Nephron progenitor cell (in vitro differentiated cells): ENCODE measurements around the gene DMPK.
A peak's percentile ranks its signal among the peaks of the same experiment; 100 is the strongest.

Experiments
- DNase-seq: peaks from one replicate; pipeline ENCODE4 v3.0.0; 2021
- H3K27ac Mint-ChIP-seq: 2 replicates; pipeline ENCODE4 v1.8.0; 2021; ENCODE audit warnings: mild to moderate bottlenecking, moderate library complexity, mixed read lengths
- H3K27me3 Mint-ChIP-seq: 2 replicates; pipeline ENCODE4 v1.8.0; 2021; ENCODE audit warnings: mild to moderate bottlenecking, low read depth, mixed read lengths; ENCODE audit not compliant: poor library complexity
- H3K36me3 Mint-ChIP-seq: 2 replicates; pipeline ENCODE4 v1.8.0; 2021; ENCODE audit warnings: low read depth, mixed read lengths
- H3K4me1 Mint-ChIP-seq: 2 replicates; pipeline ENCODE4 v1.8.0; 2021; ENCODE audit warnings: mixed read lengths
- H3K4me3 Mint-ChIP-seq: 2 replicates; pipeline ENCODE4 v1.8.0; 2021; ENCODE audit warnings: mild to moderate bottlenecking, moderate library complexity, mixed read lengths
- H3K9me3 Mint-ChIP-seq: 2 replicates; pipeline ENCODE4 v1.8.0; 2021; ENCODE audit warnings: mild to moderate bottlenecking, moderate library complexity, mixed read lengths
- CTCF ChIP-seq: fragments of 200-600 bp; sonication (generic); IDR thresholded peaks from 2 replicates; pipeline ENCODE4 v1.5.0; 2021; ENCODE audit warnings: antibody characterized with exemption

Gene DMPK

DNA sequence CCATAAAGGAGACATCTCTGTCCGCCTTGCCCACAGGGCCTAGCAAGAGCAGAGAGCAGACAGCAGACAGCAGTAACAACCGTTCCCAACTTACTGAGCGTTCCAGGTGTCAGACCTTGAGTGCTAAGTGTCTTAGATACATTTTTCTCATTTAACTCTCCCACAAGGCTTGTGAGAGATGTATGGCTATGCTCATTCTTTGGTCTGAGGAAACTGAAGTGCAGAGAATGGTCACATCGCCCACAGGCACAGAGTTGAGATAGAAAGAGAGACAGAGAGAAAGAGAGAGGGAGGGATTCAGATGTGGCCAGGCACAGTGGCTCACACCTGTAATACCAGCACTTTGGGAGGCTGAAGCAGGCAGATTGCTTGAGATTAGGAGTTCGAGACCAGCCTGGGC lies 34.8 kb downstream of the DMPK start:
- TF ChIP-seq CTCF: no peak
- Mint-ChIP-seq H3K36me3 (no peaks in the 10 kb centered on the region), H3K27me3 (peaks cover 9% of the 10 kb centered on the region), H3K27ac (no peak overlapping the region), H3K9me3 (no peaks in the 10 kb centered on the region), H3K4me1 (peaks cover 19% of the 10 kb centered on the region), H3K4me3 (no peak overlapping the region)
- no peak for DNase-seq

- Mint-ChIP-seq H3K4me1 (peaks cover 22% of the 10 kb centered on the region), H3K27ac (no peak overlapping the region), H3K27me3 (peaks cover 13% of the 10 kb centered on the region), H3K4me3 (no peak overlapping the region), H3K9me3 (no peaks in the 10 kb centered on the region), H3K36me3 (no peaks in the 10 kb centered on the region)
- no peak for TF ChIP-seq CTCF
- DNase-seq: no peak
These were observed 35.4 kb downstream of the DMPK start for GRCh38 chr19:45746866-45747265.

- peak overlapping the region; percentile 36 for H3K27ac Mint-ChIP-seq
- no peak for TF ChIP-seq CTCF
- H3K27me3 Mint-ChIP-seq: peaks cover 10% of the 10 kb centered on the region
- no peak overlapping the region for H3K4me3 Mint-ChIP-seq
- no peaks in the 10 kb centered on the region for H3K9me3 Mint-ChIP-seq
- H3K4me1 Mint-ChIP-seq: peaks cover 22% of the 10 kb centered on the region
- no peaks in the 10 kb centered on the region for H3K36me3 Mint-ChIP-seq
- DNase-seq: no peak
These were observed 36.7 kb downstream of the DMPK start for GRCh38 chr19:45745606-45746005.

GRCh38 chr19:45742969-45743368 lies 39.3 kb downstream of the DMPK start:
- Mint-ChIP-seq H3K4me3 (no peak overlapping the region), H3K27me3 (peaks cover 9% of the 10 kb centered on the region), H3K36me3 (no peaks in the 10 kb centered on the region), H3K4me1 (peaks cover 22% of the 10 kb centered on the region), H3K9me3 (no peaks in the 10 kb centered on the region), H3K27ac (no peak overlapping the region)
- TF ChIP-seq CTCF: no peak
- no peak for DNase-seq

DNA sequence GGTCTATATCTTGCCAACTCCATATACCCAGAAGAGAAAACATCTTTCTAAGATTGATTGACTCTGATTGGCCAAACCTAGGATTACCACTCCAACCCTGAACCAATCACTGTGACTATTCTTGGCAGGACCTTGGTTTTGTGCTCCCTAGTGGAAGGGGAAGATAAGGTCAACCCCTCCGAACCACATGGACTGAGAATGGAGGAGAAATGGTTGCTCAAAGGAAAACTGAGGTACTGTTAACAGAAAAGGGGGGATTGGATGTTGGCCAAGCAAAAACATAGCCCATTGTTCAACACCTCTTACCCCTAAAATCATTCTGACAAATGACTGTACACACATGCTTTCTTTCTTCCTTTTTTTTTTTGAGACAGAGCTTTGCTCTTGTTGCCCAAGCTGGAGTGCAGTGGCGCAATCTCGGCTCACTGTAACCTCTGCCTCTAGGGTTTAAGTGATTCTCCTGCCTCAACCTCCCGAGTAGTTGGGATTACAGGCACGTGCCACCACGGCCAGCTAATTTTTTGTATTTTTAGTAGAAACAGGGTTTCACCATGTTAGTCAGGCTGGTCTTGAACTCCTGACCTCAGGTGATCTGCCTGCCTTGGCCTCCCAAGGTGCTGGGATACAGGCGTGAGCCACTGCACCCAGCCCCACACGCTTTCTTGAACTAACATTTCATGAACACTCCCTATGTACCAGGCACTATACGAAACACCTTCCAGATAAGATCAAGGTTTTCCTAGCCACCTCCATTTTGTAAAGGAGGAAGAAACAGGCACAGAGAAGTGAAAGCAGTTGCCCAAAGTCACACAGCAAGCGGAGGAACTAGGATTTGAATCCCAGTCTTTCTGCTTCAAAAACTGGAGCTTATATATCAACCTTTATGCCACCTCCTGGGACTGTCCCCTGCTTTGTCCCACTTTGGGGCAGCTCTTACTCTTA lies 42.5 kb downstream of the DMPK start:
- no peak for TF ChIP-seq CTCF
- Mint-ChIP-seq H3K36me3 (no peaks in the 10 kb centered on the region), H3K27ac (no peak overlapping the region), H3K27me3 (peaks cover 16% of the 10 kb centered on the region), H3K9me3 (no peaks in the 10 kb centered on the region), H3K4me3 (no peak overlapping the region), H3K4me1 (peaks cover 10% of the 10 kb centered on the region)
- no peak for DNase-seq
